Suppressor macrophage treated with lipopolysaccharide for 1 hour (primary cell): ENCODE measurements around the gene ATF4.

Experiments used
- DNase-seq, 3 donors: peaks; one replicate each; pipeline ENCODE4 v3.0.0-alpha.2; 2020 to 2022

ATF4 gene, protein sequence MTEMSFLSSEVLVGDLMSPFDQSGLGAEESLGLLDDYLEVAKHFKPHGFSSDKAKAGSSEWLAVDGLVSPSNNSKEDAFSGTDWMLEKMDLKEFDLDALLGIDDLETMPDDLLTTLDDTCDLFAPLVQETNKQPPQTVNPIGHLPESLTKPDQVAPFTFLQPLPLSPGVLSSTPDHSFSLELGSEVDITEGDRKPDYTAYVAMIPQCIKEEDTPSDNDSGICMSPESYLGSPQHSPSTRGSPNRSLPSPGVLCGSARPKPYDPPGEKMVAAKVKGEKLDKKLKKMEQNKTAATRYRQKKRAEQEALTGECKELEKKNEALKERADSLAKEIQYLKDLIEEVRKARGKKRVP

DNA sequence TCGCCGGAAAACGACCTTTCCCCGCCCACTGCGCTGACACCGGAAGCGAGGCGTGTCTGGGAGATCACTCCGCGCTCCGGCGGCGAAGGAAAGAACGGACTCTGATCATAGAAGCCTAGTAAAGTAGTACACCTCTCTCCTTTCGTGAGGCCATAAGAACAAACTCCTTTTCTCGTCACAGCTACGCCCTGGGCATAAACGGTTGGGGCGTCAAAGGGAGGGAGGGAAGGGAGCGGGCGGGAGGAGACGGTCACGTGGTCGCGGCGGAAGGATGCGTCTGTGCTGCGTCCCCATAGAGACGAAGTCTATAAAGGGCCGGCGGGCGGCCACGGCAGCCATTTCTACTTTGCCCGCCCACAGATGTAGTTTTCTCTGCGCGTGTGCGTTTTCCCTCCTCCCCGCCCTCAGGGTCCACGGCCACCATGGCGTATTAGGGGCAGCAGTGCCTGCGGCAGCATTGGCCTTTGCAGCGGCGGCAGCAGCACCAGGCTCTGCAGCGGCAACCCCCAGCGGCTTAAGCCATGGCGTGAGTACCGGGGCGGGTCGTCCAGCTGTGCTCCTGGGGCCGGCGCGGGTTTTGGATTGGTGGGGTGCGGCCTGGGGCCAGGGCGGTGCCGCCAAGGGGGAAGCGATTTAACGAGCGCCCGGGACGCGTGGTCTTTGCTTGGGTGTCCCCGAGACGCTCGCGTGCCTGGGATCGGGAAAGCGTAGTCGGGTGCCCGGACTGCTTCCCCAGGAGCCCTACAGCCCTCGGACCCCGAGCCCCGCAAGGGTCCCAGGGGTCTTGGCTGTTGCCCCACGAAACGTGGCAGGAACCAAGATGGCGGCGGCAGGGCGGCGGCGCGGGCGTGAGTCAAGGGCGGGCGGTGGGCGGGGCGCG is at the start of gene ATF4:
Gene ATF4, plus strand, starts transcription at position 337 of the 880 bp plus-strand sequence. CDS start 884 bp downstream, outside the sequence.
- DNase-seq, result peak; percentile 93 to 97 (median 96)

DNA sequence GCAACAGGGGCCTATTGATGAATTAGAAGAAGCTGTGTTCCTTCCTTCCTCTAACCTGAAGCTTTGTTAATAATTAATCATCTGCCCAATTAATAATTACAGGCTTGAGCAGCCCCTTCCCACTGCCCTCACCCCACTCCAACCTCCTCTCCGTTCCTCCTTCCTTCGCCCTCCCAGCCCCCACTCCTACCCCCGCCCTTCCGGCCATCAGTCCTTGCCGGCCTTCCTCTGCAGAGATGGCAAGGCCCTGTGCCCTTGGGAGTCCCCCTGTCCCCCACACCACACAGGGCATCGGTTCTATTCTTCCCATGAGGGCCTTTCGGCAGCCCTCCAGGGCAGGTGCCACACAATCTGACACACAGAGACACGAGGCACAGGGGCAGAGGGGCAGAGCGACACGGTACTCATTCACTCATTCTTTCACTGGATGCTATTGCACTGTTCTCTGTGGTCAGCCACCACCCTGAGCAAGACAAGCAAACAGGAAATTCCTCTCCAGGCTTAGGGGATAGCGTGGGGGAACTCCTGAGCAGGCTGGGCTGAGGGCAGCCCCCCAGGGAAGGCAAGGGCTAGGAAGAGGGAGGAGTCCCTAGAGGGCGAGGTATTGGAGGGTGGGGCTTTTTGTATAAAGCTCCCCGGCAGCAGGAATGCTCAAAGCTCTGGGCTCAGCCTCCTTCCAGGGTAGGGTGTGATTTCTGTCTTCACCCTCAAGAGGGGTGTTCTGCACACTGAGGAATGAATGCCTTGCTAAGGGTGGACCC is 48.8 kb upstream of the ATF4 start:
- peak; percentile 70 to 84 (median 73) for DNase-seq

DNA sequence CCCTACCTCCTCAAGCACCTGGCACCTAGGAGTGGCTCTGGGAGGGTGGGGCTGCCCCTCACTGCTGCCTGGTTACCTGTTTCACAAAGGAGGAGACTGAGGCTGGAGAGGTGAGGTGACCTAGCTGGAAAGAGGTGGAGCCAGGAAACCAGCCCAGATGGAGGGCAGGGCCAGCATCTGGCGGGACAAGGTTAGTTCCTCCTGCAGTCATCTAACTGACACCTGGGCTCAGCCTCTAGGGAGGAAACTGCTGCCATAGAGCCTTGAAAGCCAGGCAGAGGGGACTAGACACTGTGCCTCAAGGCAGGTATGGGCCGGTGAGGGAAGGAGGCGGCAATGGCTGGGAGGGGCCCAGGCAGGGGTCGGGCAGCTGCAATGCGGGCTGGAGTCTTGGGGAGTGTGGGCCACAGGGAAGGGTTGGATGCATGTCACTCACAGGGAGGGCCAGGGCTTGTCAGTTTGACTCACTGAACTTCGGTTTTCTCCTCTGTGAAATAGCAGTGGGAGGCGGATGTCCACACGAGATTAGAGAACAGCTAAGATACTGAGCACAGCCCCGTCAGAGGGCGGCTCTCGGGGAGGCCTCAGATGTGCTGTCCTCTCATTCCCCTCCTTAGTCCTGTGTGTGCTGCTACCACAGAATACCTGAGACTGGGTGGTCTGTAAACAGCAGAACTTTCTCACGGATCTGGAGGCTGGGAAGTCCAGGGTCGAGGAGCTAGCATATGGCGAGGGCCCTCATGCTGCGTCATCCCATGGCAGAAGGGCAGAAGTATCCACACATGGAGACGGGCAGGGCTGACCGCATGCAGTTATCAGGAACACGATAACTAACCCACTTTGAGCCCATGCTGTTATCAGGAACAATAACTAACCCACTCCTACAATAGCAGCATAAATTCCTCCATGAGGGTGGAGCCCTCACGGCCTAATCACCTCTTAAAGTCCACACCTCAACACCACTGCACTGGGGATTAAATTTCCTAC is 47.5 kb upstream of the ATF4 start:
- DNase-seq, result no peak

DNA sequence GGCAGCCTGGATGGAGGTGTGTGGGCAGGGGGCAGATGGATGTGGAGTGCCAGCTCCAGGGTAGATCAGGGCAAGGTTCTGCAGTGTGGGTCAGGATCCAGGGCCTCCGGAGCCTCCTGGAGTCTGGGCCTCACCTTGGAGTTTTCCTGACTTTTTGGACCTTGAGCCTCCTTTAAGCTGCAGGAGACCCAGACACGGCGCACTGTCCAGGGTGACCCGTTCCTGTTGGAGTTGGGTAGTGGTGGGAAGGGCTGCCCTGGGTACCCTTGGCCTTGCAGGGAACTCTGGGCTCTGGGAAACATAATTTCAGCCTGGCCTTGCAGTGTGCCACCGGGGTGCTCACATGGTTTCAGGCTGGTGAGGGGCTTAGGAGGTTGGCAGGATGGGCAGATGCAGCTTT is 46.5 kb upstream of the ATF4 start:
- DNase-seq, result no peak

DNA sequence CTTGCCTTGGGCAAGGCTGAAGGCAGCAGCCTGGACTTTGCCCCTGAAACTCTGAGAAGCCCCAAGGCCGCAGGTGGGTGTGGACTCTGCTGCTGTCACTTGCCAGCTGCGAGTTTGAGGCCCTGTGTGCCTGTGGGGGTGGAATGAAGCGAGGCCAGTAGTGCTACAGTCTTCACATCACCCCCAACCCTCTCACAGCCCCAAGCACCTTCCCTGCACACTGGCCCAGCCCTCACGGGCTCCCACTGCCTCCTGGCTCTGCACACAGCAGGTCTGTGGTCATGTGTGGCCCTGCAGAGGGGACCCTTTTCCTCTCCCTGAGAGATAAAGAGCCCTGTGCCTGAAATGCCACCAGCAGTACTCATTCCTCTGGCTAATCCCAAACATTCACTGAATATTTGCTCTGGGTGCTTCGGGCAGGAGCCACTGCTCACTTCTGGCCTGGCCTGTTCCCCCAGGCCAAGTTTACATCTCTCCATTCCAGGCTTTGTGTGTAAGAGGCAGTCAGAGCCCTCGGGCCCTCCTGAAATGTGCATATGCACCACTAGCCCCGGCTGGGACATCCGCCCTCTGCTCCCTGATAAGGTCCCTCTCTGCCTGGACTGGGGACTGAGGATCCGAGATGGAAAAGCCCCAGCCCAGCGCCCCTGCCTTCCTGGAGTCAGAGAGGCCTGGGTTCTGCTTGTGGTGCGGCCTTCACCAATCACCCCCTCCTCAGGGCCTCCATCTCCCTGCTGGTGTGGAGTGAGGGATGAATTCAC is 45.8 kb upstream of the ATF4 start:
- no peak for DNase-seq

DNA sequence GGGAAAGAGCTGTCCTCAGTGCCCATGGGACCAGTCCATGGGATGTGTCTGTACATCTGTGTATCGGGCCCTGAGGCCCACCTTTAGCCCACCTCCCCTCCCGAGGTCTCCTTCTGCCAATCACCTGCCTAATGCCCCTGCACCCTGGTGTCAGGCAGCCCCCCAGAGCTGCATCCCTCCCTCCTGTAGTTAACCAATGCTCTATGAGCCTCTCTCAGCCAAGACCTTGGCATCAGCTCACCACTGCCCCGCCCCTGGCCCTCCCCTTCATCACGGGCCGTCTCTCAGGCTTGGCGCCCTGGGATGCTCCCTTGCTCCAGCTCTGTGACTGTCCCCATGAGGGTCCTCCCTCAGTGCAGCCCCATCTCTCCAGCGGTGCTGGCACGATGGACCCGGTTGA is 45.0 kb upstream of the ATF4 start:
- DNase-seq, result no peak

DNA sequence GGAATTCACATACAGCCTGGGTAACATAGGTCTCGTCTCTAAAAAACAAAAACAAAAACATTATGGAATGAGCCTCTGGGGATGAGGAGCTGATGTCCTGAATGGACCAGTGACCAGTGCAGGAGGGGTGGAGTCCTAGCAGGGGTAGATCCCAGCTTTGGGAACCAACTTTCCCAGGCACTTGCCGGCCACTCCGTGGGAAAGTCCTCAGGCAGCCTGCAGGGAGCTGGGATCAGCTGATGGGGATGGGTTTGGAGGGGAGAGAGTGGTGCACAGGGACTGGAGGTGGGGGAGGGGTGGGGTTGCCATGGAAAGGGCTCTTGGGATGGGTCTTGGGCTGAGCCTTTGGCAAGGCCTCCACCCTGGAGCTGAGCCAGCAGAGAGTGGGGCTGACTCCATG is 44.5 kb upstream of the ATF4 start:
- DNase-seq, result no peak

DNA sequence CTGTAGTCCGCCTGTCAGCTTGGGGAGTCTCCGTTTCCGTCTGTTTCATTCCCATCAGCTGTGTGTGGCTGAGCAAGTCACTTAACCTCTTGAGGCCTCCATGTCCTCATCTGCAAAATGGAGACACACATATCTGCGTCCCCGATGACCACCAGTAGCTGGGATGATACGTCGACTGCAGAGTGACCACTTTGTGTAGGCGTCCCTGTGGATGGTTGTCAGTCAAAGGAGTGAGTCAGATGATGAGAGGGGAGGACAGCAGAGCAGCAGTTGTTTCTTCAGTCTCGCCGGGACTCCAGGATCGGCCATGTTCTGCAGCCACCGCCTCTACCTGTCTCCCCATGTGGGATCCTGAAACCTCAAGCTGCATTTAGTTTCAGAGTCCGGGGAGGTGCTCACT is 43.7 kb upstream of the ATF4 start:
- DNase-seq, result no peak

DNA sequence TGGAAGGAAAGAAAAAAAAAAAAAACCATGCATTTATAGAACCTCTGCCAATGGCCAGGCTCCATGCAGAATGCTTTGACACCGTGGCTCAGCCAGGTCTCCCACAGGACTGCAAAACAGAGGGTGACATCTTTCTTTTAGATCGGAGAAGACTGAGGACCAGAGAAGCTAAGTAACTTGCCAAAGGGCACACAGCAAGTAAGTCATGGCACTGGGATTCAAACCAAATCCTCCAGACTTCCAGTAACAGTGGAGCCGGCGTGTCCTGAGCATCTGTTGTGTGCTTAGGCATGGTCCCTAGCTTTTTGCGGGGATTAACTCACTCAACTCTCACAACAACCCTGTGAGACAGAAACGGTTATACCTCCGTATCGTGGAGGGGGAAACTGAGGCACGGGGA is 42.8 kb upstream of the ATF4 start:
- DNase-seq, result no peak

DNA sequence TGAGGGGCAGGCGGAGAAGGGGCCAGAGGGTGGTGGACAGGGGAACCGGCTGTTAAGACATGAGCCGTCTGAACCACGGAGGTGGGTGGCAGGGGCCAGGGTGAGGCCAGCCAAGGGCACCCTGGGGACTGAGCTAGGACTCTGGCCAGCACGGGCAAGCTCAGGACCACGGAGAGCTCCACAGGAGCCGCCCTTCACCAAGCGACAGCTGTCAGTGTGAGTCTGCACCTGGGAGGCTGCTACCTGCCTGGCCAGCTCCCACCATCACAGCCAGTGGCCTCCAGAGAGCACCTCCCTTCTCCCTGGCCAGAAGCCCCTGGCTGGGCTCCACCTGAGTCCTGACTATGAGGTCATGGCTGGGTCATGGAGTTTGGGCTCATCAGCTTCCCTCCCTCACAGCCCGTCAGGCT is 41.9 kb upstream of the ATF4 start:
- peak in 2 of 3 donors; percentile 36 to 58 for DNase-seq

DNA sequence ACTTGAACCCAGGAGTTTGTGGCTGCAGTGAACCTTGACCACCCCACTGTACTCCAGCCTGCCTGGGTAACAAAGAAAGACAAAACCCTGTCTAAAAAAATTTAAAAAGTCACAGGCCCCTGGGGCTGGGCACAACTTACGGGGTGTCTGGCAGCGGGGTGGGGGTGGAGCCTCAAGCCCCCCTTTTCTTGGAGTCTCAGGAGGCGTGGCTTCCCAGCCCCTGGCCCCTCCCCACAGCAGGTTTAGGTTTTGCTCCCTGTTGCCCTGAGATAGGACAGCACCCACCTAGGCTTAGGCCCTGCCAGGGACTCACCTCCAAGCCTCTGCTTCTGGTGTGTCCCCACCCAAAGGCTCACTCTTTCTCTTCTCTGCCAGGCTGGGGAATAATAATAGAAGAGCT is 41.1 kb upstream of the ATF4 start:
- DNase-seq, result no peak

DNA sequence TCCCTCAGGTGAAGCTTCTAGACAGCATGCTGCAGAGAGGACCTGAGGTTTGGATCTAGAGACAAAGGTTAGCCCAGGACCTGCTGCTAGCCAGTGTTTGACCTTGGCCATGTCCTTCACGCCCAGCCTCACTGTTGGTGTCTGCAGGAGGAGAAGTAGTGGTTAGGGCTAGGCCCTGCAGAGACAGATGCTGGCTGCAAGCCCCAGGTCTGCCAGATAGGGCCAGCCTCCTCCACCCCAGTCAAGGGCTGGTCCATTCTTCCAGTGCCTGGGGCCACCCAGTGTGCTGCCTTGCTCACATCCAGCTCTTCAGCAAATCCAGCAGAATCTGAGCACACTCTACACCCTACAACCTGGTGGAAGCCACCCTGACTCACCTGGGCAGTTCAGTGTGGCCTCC is 39.8 kb upstream of the ATF4 start:
- no peak for DNase-seq

DNA sequence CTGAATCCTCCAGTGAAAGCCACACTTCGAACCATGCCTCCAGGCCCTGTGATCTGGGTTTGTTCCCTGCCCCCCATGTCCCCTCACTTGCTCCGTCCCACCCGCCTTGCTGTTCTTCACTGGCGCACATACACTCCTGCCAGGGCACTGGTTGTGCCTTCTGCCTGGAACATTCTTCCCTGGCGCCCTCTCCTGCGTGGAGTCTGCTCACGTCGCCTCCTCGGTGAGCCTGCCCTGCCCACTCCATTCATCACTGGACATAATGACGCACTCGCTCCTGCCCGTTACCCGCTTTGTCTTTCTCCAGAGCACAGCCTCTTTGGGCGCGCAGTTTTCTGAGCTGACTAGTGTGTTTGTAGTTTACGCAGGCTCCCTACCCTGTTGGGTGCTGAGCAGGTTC is 39.3 kb upstream of the ATF4 start:
- DNase-seq, result no peak

DNA sequence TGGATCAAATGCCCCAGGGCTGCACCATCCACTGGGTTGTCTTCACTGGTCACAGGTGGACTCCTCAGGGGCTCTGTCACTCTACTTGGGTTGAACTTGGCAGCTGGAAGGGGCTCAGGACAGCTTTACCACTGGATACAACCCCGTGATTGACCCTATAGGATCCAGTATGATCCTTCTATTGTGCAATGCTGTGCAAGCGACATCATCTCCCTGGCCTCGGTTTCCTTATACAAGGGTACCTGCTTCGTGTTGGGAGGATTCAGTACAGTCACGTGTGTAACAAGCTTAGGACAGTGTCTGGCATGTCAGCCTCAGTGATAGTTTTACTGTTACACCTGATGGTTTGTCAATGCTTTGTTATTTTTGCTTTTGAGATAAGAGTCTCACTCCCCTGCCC is 38.8 kb upstream of the ATF4 start:
- no peak for DNase-seq

DNA sequence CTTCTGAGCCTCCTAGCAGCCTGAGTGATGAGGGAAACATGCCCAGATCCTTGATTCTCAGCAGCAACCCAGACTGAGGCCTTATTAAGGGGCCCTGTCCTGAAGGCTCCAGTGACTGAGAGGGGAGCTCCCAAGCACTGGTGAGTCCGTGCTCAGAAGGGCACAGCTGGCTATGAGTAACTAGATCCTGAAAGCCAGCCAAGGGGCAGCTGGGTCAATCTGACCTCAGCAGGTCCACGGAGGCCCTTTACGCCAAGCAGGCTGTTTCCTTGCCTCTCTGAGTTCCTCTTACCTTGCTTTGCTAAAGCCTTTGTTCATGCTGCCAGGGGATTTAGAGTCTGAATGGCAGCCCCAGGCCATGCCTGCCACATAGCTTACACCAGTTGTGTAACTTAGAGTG is 37.6 kb upstream of the ATF4 start:
- DNase-seq, result peak; percentile 24 to 51 (median 50)

DNA sequence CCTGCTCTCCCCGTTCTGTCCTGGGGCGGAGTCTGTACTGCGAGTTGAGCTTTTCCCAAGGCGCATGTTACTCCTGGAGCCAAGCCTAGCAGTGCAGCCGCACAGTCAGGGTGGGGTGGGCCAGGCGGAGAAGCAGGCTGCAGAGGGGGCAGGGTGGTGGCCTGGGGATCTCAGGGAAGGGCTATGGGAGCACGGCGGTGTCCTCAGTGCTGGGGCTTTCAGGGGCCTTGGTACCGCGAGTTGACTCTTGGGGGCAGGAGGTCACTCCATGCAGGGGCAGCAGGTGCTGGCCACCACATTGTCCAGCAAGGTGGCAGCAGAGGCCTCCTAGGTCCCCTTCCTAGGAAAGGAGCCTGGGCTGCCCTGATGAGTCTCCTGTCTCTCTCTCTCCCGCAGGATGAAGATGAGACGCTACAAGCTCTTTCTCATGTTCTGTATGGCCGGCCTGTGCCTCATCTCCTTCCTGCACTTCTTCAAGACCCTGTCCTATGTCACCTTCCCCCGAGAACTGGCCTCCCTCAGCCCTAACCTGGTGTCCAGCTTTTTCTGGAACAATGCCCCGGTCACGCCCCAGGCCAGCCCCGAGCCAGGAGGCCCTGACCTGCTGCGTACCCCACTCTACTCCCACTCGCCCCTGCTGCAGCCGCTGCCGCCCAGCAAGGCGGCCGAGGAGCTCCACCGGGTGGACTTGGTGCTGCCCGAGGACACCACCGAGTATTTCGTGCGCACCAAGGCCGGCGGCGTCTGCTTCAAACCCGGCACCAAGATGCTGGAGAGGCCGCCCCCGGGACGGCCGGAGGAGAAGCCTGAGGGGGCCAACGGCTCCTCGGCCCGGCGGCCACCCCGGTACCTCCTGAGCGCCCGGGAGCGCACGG is 33.2 kb upstream of the ATF4 start:
- DNase-seq, result no peak

DNA sequence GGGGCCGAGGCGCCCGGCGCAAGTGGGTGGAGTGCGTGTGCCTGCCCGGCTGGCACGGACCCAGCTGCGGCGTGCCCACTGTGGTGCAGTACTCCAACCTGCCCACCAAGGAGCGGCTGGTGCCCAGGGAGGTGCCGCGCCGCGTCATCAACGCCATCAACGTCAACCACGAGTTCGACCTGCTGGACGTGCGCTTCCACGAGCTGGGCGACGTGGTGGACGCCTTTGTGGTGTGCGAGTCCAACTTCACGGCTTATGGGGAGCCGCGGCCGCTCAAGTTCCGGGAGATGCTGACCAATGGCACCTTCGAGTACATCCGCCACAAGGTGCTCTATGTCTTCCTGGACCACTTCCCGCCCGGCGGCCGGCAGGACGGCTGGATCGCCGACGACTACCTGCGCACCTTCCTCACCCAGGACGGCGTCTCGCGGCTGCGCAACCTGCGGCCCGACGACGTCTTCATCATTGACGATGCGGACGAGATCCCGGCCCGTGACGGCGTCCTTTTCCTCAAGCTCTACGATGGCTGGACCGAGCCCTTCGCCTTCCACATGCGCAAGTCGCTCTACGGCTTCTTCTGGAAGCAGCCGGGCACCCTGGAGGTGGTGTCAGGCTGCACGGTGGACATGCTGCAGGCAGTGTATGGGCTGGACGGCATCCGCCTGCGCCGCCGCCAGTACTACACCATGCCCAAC is 32.4 kb upstream of the ATF4 start:
- no peak for DNase-seq

DNA sequence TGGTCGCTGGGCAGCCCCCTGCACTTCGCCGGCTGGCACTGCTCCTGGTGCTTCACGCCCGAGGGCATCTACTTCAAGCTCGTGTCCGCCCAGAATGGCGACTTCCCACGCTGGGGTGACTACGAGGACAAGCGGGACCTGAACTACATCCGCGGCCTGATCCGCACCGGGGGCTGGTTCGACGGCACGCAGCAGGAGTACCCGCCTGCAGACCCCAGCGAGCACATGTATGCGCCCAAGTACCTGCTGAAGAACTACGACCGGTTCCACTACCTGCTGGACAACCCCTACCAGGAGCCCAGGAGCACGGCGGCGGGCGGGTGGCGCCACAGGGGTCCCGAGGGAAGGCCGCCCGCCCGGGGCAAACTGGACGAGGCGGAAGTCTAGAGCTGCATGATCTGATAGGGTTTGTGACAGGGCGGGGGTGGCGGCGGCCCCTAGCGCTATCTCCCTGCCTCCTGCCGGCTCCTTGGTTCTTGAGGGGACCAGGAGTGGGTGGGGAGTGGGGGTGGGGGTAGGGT is 31.7 kb upstream of the ATF4 start:
- DNase-seq, result no peak
